GDM1 (cell line): ENCODE data around the gene TRMT112.
A peak's percentile ranks its signal among the peaks of the same experiment; 100 is the strongest.

Experiments used
- DNase-seq: peaks from one replicate; lab custom pipeline; 2025; lab: John Stamatoyannopoulos, UW

TRMT112 gene

GRCh38 chr11:64291752-64292459, 25.5 kb downstream of the TRMT112 start:
- no peak for DNase-seq

DNA sequence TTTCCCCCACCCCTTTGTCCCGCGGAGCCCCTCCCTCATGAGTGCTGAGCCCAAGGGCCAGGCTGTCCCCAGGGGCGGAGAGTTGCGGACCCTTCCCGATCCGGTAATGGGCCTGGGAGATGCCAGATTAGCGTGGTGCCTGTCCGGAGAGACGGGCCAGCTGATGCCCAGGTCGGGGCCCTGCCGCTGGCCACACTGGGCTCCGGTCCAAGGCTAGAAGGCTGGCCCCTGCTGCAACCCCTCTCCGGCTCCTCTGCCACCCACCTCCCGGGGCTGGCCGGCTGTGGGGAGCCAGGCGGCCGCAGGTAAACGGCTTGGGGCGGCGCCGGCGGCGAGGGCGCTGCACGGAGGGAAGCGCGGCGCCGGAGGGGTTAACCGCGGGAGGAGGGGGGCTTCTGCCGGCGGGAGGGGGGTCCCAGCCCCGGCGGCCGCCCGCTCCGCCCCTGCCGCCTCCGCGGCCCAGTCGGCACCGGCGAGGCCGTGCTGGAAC, 26.1 kb downstream of the TRMT112 start, which contains the start of gene KCNK4:
Gene KCNK4 (plus strand): TSS at position 41 of the 490 bp plus-strand sequence. CDS start 1,717 bp downstream, outside the sequence.
- no peak for DNase-seq

DNA sequence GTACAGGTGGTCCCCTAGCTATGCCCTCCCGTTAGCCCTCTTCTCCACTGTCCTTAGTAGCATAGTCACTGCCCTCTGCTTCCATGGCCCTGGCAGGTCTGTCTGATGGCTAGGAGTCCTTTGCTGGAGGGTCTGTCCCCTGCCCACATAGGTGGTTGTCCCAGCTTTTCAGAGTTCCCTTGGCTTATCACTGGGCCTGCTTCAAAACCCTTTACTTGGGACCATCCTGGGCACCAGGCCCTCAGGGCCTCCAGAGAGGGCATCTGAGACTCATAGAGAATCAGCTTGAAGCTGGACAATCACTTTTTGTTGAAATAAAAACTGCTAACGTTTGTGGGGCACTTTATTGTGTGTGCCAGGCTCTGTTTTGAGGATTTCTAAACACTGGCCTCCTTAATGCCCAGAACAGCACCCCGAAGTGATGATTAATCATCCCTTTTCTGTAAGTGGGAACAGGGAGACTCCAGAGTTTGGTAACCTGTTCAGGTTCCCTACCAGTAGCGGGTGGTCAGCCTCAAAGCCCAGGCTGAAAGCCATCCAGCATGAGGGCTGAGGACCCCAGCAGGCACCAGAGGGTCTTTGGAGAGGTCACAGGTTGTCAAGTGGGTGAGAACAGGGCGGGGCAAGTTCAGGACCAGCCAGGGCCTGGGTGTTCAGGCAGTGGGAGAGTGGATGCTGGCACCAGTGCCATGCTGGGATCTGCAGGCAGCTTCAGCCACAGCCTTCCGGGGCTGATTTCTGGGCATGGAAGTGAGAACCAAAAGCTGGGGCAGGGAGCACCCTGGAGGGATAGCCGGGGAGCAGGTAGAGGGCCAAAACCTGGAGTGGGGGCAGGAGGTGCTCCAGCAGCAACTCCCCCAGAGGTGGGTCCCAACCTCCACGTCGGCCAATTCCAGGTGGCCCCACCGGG, 26.8 kb downstream of the TRMT112 start:
- no peak for DNase-seq

- no peak for DNase-seq
Measured at GRCh38 chr11:64289002-64289564, 28.3 kb downstream of the TRMT112 start.

- no peak for DNase-seq
Measured at GRCh38 chr11:64288353-64288750, 29.0 kb downstream of the TRMT112 start.

- no peak for DNase-seq
Measured at GRCh38 chr11:64287676-64288352, 29.5 kb downstream of the TRMT112 start.

GRCh38 chr11:64286801-64287159, 30.6 kb downstream of the TRMT112 start:
- DNase-seq, result no peak

DNA sequence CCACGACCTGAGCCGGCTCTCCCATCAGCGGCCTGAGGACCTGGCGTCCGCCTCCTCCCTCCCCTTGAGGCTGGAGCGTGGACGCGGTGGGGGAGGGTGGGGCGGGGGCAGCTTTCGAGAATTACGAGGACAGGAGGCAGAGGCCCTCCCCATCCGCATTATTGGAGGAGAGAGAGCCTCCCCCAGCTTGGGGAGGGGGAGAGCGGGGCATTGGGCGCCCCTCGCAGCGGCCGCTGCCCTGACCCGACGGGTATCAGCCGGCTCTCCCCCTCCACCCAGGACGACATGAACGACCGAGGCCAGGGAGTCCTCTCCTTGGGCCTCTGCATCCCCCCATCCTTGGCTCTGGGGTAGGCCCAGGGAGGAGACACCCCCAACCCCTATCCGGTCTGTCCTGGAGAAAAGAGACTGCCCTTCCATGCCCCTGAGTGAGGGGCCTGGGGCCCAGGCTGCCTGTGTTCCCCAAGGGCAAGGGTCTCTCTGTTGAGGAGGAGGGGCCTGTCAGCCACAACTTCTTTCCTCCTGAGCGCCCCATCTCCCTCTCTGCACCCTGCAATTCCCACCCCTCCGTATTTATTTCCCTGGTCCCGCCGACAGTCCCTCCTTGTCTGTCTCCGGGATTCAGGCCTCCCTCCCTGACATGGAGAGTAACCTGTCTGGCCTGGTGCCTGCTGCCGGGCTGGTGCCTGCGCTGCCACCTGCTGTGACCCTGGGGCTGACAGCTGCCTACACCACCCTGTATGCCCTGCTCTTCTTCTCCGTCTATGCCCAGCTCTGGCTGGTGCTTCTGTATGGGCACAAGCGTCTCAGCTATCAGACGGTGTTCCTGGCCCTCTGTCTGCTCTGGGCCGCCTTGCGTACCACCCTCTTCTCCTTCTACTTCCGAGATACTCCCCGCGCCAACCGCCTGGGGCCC, 31.2 kb downstream of the TRMT112 start:
- no peak for DNase-seq

- peak; percentile 67 for DNase-seq
Measured at GRCh38 chr11:64284962-64285884, 32.1 kb downstream of the TRMT112 start, which contains the start of gene GPR137. Gene GPR137, plus strand, starts transcription at chr11:64285848. Its CDS starts 677 bp downstream, at chr11:64286525.

DNA sequence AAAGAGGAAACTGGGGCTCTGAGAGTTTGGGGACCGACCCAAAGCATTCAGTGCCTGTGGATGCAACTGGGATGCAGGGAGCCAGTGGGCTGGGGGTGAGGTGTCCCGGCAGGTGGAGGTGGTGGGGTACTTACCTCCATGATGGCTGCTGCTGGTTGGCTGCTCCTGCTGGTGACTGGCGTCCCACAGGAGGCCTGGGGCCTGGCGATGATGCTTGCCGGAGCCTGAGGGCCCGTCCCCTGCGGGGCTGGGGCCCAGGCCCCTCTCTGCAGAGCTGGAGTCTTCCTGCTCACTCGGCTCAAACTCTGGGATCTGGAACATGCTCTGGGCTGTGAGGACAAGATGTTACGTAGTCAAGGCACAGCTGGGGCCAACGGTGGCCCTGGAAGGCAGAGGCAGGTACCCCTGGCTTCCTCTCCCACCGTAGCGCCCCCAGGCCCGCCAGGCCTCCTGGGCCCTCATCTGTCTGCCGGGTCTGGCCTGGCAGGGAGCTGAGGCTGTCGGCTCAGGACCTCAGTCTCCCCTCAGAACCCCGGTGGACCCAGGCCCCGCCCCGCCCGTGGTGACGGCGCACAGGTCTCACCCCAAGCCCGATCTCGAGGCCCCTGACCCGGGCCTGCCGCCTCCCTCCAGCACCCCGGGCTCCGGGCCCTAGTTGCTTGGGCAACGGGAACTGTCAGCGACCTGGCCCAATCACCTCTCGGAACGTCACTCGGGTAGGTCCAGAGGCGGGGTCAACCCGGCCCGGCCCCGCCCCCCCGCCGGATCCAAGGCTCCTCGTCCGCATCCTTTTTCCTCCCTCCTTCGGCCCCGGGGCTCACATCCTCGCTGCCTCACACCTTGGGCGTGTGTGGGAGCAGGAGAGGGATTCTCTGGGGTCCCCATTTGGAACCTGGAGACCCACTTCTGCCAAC, 33.1 kb downstream of the TRMT112 start, which contains the start of gene BAD:
Gene BAD (minus strand): TSS at position 618 of the 914 bp plus-strand sequence. CDS start 297 bp downstream, at position 321.
- peak; percentile 84 for DNase-seq

DNA sequence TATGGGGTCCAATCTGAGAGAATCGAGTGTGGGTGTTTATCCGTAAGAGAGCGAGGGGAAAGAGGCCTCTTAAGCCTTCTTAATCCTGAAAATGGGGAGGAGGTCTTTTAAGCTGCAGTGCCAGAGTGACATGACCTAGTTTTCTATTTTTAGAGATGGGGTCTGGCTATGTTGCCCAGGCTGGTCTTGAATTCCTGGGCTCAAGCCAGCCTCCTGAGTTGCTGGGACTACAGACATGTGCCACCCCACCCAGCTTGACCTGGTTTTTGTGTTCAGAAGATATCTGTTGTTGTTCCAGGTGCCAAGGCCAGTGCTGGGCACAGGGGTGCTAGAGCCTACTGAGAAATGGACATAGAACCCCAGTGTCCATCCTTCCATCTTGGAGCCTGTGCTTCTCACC, 34.3 kb downstream of the TRMT112 start:
- DNase-seq, result no peak

DNA sequence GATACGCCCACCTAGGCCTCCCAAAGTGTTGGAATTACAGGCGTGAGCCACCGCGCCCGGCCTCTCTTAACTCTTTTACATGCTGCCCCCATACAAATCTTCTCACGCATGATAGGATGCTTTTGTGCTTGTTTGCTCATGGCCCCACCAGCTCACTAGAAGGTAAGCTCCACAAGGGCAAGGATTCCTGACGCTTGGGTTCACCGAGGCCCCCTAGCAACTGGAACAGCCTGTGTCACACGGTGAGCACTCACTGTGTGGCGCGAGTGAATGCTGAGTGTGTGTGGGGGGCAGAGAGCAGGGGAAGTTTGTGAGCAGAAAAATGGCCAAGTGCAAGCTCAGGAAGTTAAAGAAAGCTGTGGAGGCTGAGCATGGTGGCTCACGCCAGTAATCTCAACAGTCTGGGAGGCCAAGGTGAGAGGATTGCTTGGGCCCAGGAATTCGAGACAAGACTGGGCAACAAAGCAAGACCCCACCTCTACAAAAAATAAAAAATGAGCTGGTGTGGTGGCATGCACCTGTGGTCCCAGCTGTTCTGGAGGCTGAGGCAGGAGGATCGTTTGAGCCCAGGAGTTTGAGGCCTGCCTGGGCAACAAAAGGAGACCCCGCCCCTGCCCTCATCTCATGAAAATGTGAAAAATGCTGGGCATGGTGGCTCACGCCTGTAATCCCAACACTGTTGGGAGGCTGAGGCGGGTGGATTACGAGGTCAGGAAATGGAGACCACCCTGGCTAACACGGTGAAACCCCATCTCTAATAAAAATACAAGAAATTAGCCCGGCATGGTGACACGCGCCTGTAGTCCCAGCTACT, 35.2 kb downstream of the TRMT112 start:
- DNase-seq, result no peak

DNA sequence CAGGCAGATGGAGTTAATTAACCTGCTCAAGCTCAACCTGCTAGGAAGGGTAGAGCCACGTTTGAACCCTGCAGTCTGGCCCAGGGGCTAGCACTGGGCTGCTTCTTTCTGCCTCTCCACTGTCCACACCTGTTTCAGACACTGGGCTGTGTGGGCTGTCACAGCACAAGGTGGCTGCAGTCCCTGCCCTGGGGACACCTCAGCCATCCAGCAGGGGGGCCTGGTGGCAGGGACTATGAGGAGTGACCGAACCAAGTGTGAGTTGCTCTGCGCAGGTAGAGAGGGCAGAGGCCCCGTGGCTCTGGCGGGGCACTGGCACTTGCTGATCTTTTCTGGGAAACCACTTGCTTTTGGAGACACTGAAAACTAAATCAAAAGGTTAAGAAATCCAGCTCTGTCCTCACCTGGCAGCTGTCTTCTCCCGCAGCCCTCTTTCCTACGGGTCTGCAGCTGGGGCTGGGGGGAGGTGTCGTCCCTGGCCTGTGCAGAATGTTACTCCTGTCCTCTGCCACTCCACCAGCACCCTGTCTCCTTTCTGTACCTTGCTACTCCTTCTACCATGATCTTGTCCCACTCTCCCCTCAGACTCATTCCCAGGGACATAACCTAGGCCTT, 38.7 kb downstream of the TRMT112 start:
- no peak for DNase-seq

DNA sequence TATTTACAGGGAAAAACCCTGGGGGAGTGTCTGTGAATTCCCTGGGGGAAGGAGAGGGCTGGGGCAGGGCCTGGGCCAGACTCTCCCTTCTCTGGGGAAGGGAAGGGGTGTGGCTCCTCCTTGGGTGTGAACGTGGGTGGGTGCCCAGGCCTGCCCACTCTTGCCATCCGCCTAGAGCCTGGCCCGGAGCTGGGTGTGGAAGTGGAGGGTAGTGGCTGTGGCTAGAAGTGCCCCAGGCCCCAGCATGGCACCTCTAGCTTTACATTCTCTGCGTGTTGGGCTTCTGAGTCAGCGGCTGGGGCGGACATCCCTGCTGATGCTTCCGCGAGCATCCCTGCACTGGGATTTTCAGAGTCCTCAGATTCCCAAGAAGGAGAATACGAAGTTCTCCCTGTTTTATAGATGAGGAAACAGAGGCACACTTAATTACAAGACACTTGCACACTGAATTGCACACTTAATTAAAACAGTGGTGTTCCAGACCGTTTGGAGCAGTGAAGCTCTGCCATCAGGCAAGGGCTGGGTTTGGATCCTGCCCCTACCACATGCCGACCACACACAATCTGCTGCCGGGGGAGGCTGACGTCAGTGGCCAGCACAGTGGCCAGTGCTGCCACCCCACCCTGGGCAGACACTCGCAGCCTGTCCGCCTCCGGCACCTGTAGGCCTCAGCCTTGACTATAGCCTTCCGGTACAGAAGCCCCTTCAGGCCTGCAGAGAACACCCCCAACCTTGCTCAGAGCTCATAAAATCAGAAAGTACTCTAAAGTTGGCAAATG, 40.5 kb downstream of the TRMT112 start:
- DNase-seq, result no peak

DNA sequence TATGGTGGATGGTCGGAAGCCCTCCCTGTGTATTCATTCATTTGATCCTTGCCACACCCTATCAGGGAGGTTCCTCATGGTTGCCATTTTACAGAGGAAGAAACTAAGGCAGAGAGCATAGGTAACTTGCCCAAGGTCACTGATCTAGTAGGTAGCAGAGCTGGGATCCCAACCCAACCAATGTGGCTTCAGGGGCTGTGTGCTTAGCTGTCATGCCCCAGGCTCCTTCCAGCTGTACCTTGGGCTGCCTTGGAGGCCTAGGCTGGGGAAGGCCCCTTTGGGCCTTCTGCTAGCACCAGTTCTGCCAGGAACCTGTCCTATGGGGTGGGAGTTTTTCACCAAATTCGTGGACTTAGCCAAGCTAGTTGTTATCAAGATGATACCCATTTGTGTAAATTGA, 41.5 kb downstream of the TRMT112 start:
- no peak for DNase-seq

DNA sequence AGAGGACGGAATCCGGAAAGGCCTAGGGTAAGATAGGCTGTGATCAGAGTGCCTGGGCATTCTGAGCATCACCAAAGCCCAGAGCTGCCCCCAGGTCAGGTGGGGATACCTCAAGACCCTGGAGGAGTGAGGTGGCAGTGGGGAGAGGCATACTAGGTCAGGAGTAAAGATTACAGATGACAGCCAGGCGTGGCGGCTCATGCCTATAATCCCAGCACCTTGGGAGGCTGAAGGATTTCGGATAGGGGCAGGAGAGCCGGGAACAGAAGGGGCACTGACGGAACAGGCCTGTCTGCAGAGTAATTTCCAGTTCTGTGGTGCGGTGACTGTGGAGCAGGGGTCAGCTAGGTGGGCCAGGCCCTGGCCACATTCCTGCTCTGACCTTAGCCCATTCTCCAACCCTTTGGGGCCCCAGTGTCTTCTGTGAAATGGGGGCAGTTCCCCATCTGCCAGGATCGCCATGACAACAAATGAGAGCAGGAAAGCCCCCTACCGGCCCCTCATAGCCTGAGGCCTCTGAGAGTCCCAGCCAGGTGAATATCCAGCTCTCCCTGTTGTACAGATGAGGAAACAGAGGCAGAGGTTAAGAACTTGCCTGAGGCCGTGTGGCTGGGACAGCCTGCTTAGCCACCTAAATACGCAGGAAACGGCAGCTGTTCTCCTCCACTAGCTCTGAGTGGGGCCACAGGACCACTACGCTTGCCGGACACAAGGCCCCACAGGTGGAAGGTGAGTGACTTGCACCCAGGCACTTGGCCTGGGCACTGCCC, 42.1 kb downstream of the TRMT112 start:
- no peak for DNase-seq
